HepG2 (cell line): Measurements from ENCODE around the gene SMAD3. TPM values are rescaled to one million over a fixed set of nuclear protein-coding genes. Genes with fewer than 3 reads are reported as not detected.

Experiments
- CBX5 ChIP-seq: sonication (generic); formaldehyde crosslinking; IDR thresholded peaks from 2 replicates; pipeline ENCODE4 v1.4.0; 2020; ENCODE audit warnings: missing genetic modification reagents, borderline replicate concordance
- CEBPB ChIP-seq: IDR thresholded peaks from 2 replicates; pipeline ENCODE4 v1.6.1; 2011; ENCODE audit warnings: low read depth, low read length, improper control_type of control experiment, borderline replicate concordance
- FLYWCH1 ChIP-seq: sonication (generic); formaldehyde crosslinking; IDR thresholded peaks from 2 replicates; pipeline ENCODE4 v1.8.1; 2023; ENCODE audit warnings: mild to moderate bottlenecking, missing genetic modification reagents
- HDAC1 ChIP-seq: sonication (generic); formaldehyde crosslinking; IDR thresholded peaks from 2 replicates; pipeline ENCODE4 v1.5.1; 2020; ENCODE audit warnings: mild to moderate bottlenecking, missing genetic modification reagents
- HHEX ChIP-seq: IDR thresholded peaks from 2 replicates; pipeline ENCODE4 v1.6.1; 2016; ENCODE audit warnings: control low read depth
- HNF4G ChIP-seq, 2 experiments: sonication (generic) in 1 of 2; formaldehyde crosslinking in 1 of 2; IDR thresholded peaks; 2 replicates each; pipeline versions ENCODE4 v1.4.0 to v1.6.1; 2011 to 2020; ENCODE audit warnings: borderline replicate concordance in 2 of 2, low read depth in 2 of 2, mild to moderate bottlenecking in 2 of 2, low read length in 1 of 2, missing genetic modification reagents in 1 of 2, moderate library complexity in 1 of 2
- ISL2 ChIP-seq: sonication (generic); formaldehyde crosslinking; IDR thresholded peaks from 2 replicates; pipeline ENCODE4 v1.5.0; 2020; ENCODE audit warnings: missing genetic modification reagents
- KAT8 ChIP-seq: IDR thresholded peaks from 2 replicates; pipeline ENCODE4 v1.6.1; 2016; ENCODE audit warnings: missing genetic modification reagents, missing compliant biosample characterization
- KMT2B ChIP-seq: IDR thresholded peaks from 2 replicates; pipeline ENCODE4 v1.6.1; 2016; ENCODE audit warnings: missing genetic modification reagents, missing compliant biosample characterization
- MAZ ChIP-seq, 2 experiments: sonication (generic) in 1 of 2; formaldehyde crosslinking in 1 of 2; IDR thresholded peaks; 2 replicates each; pipeline versions ENCODE4 v1.5.0 to v1.6.1; 2012 to 2020; ENCODE audit warnings: low read depth in 2 of 2, mild to moderate bottlenecking in 2 of 2, borderline replicate concordance in 1 of 2, improper control_type of control experiment in 1 of 2, low read length in 1 of 2, missing genetic modification reagents in 1 of 2, moderate library complexity in 1 of 2
- PPARG ChIP-seq: conservative IDR thresholded peaks from 2 replicates; pipeline ENCODE4 v1.6.1; 2016; ENCODE audit warnings: missing biosample characterization, missing genetic modification reagents
- RXRA ChIP-seq: sonication (generic); formaldehyde crosslinking; IDR thresholded peaks from 2 replicates; pipeline ENCODE4 v1.5.1; 2020; ENCODE audit warnings: missing genetic modification reagents
- SRY ChIP-seq: sonication (generic); formaldehyde crosslinking; IDR thresholded peaks from 2 replicates; pipeline ENCODE4 v1.8.0; 2022; ENCODE audit warnings: mild to moderate bottlenecking, missing genetic modification reagents
- TRIM22 ChIP-seq: fragments of 450-650 bp; IDR thresholded peaks from 2 replicates; pipeline ENCODE4 v1.6.1; 2017
- ZBTB34 ChIP-seq: sonication (generic); formaldehyde crosslinking; IDR thresholded peaks from 2 replicates; pipeline ENCODE4 v1.8.0; 2022; ENCODE audit warnings: mild to moderate bottlenecking, missing genetic modification reagents
- ZFAT ChIP-seq: sonication (generic); formaldehyde crosslinking; conservative IDR thresholded peaks from 2 replicates; pipeline ENCODE4 v1.8.1; 2023; ENCODE audit warnings: missing genetic modification reagents, inconsistent platforms
- ZNF20 ChIP-seq: sonication (generic); formaldehyde crosslinking; IDR thresholded peaks from 2 replicates; pipeline ENCODE4 v1.4.0; 2020; ENCODE audit warnings: mild to moderate bottlenecking, moderate library complexity, missing genetic modification reagents
- ZNF253 ChIP-seq: sonication (generic); formaldehyde crosslinking; IDR thresholded peaks from 2 replicates; pipeline ENCODE4 v1.8.0; 2022; ENCODE audit warnings: mild to moderate bottlenecking, missing genetic modification reagents, borderline replicate concordance
- ZNF512B ChIP-seq: sonication (generic); formaldehyde crosslinking; IDR thresholded peaks from 2 replicates; pipeline ENCODE4 v1.5.1; 2020; ENCODE audit warnings: missing genetic modification reagents, mild to moderate bottlenecking, borderline replicate concordance
- ZNF770 ChIP-seq: sonication (generic); formaldehyde crosslinking; IDR thresholded peaks from 2 replicates; pipeline ENCODE4 v1.5.0; 2020; ENCODE audit warnings: mild to moderate bottlenecking, missing genetic modification reagents
- polyA plus RNA-seq, 8 experiments: library from polyadenylated mRNA; depleted of rRNA in 3 of 8; stranded (reverse) in 7 of 8; unstranded in 1 of 8; fragments of >200 nt; fragmentation: Illumina TruSeq in 4 of 8; extraction: Trizol in 4 of 8; gene quantifications; 2 replicates each; pipeline versions ENCODE4 v1.2.1 to v1.2.3, GENCODE V29; 2011 to 2016; ENCODE audit warnings: low read depth in 4 of 8, missing spikeins in 1 of 8, mixed read lengths in 1 of 8; ENCODE audit not compliant: insufficient read depth in 1 of 8
- total RNA-seq, 5 experiments: library from RNA; depleted of rRNA; stranded (reverse); fragments of >200 nt; fragmentation: Illumina TruSeq; extraction: Trizol; gene quantifications; 2 replicates each; pipeline ENCODE4 v1.2.3, GENCODE V29; 2016; ENCODE audit warnings: low read depth in 1 of 5

The SMAD3 gene
- total and polyA plus RNA-seq, 2 of the 13 experiments (the other 11 are each of a cell fraction or from before 2014, with no cell fraction given), result 8.6 to 56.3 TPM

GRCh38 chr15:67105065-67105951 is 39.9 kb downstream of the SMAD3 start (continued):
- TF ChIP-seq ZBTB34 (CRISPR knock-in tag) (peak; percentile 53; the same call in 1 of the 2 replicates), TRIM22 (no peak), SRY (CRISPR knock-in tag) (no peak), ZNF20 (CRISPR knock-in tag) (no peak), ZNF770 (CRISPR knock-in tag) (no peak), PPARG (peak; percentile 25; the same call in 1 of the 2 replicates), ZNF253 (no peak), KAT8 (0 out of 2 replicates have a peak, but pooled peaks have one; percentile 43), RXRA (CRISPR knock-in tag) (peak; percentile 67; the same call in 1 of the 2 replicates), ISL2 (CRISPR knock-in tag) (peak; percentile 55; the same call in 1 of the 2 replicates), CBX5 (peak; percentile 88; the same call in 1 of the 2 replicates), CEBPB (peak; percentile 79; the same call in 1 of the 2 replicates), ZFAT (CRISPR knock-in tag) (no peak), HDAC1 (CRISPR knock-in tag) (peak; percentile 71; the same call in 1 of the 2 replicates), HNF4G (IDR thresholded peaks at IDR 0.05; ENCODE audit: borderline replicate concordance, low read depth, low read length) (peak; percentile 76), HNF4G (CRISPR knock-in tag; IDR thresholded peaks at IDR 0.05; ENCODE audit: borderline replicate concordance, low read depth) (peak; percentile 86; the same call in 1 of the 2 replicates), FLYWCH1 (no peak), ZNF512B (CRISPR knock-in tag) (0 out of 2 replicates have a peak, but pooled peaks have one; percentile 47), HHEX (no peak; the same call in 1 of the 2 replicates), MAZ (IDR thresholded peaks at IDR 0.05; ENCODE audit: borderline replicate concordance, low read depth, low read length) (peak; percentile 25; the same call in 1 of the 2 replicates), MAZ (CRISPR knock-in tag; IDR thresholded peaks at IDR 0.05; ENCODE audit: low read depth) (no peak), KMT2B (CRISPR knock-in tag) (peak; percentile 53; the same call in 1 of the 2 replicates)
